NCI-H774 (cell line): ENCODE data around the gene AGBL3.

Experiments used
- DNase-seq: peaks from one replicate; lab custom pipeline; 2025; lab: John Stamatoyannopoulos, UW

Gene AGBL3

DNA sequence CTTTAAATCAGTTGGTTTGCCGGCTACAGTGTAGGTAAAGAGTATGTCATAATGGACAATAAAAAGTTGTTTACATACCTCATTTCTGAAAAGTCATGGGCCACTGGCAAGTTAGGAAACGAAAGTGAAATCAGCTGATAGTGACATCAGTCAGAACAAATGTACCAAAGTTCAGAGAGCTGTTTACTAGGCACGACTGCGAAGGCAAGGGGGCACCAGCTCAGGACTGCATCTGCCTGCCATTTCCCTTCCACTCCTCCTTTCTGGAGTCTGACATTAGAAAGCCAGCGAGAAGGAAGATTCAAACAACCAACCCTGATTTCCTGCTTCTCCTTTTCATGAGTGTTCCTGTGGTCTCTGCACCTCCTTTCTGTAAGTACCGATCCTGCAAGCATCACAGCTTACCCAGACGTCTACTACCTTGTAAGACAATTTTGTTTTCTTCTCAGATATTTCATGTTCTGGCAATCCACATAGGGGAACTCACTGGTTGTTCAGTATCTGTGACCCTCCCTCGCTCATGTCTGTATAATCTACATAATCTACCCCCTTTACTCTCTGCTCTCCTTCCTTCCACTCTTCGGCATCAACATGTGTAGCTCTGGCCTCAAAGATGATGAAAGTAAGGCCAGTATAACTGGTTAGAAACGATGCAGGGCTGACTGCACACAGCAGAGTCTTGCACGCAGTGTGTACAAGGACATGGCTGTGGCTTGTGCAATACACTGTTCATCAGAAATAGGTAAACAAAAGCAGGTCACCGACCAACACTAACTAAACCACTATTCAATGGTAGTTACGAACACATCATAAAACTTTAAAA lies 161.8 kb downstream of the AGBL3 start, which contains the start of gene TMEM140:
Gene TMEM140 (plus strand): TSS at position 174 of the 823 bp plus-strand sequence. CDS start 16,370 bp downstream, outside the sequence.
- peak; percentile 34 for DNase-seq

DNA sequence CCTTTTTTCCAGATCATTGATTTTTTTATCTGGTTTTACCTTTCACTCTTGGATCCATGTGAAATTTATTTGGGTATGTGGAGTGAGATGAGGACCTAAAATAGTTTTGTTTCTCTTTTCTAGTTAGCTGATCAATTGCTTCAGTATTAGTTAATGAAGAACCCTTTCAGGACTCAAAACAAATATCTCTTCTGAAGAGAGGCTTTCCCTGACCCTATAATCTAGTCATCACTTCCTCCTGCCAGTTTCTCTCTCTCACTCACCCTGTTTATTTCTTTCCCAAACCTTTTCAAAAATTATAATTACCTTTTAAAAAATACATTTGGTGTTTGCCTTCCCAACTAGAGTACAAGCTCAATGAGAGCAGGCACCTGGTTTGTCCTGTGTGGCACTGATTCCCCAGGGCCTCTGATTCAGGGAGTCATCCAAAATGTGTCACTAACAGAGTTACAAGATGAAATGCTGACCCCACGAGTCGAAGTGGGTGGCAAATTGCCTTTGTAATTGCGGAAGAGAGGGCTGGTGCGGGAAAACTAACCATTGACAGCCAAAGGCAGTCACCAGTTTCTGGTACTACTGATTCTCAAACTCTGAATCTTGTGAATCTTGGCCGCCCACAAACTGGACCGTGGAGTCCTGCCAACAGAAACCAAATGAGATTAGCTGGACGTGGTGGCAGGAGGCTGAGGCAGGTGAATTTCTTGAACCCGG lies 163.9 kb downstream of the AGBL3 start:
- no peak for DNase-seq

- no peak for DNase-seq
Observed at GRCh38 chr7:135151132-135151531, 164.8 kb downstream of the AGBL3 start.

DNA sequence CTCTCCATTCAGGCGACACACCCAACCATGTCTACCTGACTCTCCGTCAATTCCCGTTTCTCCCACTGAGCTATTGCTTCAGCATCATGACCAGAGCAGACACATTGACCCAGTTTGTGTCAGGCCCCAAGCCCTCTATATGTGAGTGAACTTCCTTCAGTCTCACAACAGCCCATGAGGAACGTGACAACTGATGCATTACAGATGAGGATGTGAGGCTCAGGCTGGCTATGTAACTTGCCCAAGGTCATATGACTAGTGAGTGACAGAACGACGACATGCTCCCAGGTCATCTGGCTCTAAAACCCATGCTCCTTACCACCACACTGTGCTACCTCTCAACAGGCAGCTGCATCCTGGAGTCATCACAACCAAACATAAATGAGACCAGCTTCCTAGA lies 165.2 kb downstream of the AGBL3 start:
- DNase-seq: no peak

GRCh38 chr7:135152442-135152841 lies 166.1 kb downstream of the AGBL3 start:
- no peak for DNase-seq

- no peak for DNase-seq
Observed at GRCh38 chr7:135154734-135155133, 168.4 kb downstream of the AGBL3 start.

DNA sequence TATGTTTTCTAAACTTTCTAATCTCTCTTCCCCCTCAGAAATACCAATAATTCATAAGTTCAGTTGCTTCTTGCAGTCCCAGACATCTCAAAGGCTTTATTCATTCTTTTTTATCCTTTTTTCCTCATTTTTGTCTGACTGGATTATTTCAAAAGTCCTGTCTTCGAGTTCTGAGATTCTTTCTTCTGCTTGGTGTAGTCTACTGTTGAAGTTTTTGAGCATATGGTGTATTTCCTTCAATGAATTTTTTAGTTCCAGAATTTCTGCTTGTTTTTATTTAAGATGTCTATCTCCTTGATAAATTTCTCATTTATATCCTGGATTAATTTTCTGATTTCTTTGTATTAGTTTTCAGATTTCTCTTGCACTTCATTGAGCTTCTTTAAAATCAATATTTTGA lies 170.0 kb downstream of the AGBL3 start:
- DNase-seq: no peak

GRCh38 chr7:135158141-135158655 lies 171.9 kb downstream of the AGBL3 start:
- no peak for DNase-seq

DNA sequence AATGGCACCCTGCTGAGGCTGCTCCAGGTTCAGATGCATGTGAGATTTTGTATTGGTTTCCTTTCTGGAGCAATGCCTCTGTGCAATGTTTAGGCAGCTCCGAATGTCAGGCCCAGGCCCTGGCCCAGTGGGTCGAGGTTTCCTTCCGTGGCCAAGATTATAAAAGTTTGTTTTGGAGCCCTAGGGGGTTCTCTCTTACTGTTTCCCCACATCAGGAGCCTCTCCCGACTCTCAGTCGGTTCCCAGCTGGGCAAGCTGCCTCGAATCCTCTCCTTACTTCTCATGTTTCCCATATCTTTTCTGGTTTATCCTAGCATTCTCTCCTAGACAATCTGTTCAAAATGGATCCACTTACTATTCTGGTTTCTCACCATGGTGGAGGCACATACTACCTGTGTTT lies 172.6 kb downstream of the AGBL3 start:
- no peak for DNase-seq

DNA sequence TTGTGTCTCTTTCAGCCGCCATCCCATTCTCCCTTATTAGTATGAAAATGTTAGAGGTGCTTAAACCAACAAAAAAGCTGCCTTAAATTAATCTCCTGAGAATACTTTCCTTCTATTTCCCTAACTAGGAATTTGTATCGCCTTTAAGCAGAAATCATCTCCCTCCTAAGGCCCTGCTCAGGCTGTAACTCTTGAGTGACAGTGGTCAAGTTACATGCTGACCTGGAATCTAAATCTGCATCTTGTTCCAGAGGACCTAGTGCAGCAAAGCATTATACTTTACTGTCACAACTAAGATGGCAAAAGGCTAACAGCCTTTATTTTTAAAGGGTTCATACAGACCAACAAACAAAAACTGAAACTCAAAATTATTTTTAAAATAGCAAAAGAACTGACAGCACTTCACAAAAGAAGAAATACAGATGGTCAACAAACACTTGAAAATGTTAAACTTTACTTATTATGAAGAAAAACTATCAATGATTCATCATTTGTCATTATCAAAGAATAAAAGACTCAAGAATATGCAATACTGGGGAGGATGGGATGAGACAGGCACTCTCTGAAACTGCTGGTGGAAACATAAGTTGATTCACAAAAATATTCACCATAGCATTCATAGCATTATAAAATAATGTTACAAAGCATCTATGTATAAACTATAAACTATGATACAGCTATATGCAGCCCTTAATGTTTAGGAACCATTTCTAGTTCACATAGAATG lies 173.2 kb downstream of the AGBL3 start:
- no peak for DNase-seq

DNA sequence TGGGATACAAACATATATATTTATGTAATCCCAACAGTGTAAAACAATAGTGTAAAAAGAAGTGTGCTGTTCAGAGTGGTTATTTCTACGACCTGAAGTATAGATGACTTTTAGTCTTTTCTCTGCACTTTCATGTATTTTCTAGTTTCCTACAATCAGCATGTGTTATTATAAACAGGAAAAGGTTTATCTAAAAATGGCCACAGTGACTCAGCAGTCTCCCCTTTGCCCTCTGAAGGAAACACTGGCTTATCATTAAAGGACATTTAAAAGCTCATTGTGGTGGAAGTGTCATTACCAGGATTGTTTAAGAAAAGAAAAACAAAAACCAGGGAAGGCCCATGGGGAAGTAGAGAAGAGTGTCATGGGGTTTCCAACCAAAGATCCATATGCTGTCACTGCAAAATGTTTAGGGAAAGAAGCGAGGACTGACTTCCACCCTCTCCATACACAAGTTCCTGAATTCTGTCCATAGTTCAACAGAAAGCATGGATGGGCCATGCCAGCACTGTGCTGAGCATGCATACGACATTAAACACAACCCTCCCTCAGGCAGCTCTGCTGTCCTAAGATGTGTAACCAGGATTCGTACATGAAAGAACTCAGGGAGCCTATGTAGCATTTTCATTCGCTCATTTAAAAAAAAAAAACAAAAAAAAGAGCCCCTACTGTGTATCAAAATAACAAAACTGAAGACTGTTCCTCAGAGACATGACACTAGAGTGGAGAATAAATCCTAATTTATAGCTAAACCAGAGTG lies 174.0 kb downstream of the AGBL3 start:
- no peak for DNase-seq

DNA sequence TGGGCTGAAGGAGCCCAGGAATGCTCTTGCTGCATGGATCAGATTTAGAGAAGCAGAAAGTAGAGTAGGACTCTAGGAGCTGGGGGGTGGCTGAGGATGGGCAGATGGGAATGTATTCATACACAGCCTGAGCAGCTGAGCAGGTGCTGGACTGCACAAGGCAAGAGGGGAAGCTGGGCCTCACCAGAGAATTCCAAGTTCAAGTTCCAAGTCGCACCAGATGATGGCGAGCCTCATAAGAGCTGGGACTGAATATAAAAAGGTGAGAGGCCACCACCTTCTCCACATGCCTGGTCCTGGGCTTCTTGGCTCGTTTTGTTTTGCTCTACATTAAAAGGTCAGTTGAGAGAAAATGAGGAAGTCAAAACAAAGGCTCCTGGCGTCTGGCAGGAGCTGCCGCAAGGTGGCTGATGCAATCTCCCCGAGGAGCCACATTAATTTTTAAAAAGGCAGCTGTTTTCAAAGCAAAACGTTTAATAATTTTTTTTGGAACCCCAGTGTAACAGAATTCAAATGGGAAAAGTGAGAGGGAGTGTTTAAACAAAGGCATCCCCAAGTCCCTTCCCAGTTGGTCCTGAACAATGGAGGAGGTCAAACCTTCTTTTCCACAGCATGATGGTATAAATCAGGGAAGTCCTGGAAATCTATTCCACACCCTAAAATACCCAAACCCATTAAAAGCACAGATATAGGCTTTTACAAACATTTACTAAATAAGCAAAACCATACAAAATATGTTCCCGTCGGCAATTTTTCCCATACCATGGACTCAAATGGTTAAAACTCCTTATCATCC lies 174.7 kb downstream of the AGBL3 start:
- DNase-seq: no peak

DNA sequence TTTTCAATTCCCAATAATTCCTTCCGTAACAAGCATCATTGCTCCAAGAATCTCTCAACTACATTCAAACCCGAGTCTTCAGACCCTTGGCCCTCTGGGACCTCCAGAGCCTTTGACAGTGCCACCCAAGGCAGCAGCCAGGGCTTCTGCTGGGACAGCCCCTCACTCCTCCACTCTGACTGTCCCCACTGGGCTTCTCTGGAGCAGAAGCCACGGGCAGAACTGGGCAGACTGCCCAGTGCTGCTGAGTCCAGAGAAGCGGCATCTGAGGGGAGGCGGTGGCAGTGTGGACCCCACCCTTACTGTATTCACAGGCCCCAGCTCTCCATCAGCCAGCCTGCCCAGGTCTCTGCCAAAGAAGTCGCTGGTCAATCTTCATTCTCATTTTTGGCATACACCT lies 175.4 kb downstream of the AGBL3 start:
- DNase-seq: no peak

- DNase-seq: no peak
Observed at GRCh38 chr7:135162382-135163001, 176.2 kb downstream of the AGBL3 start.

DNA sequence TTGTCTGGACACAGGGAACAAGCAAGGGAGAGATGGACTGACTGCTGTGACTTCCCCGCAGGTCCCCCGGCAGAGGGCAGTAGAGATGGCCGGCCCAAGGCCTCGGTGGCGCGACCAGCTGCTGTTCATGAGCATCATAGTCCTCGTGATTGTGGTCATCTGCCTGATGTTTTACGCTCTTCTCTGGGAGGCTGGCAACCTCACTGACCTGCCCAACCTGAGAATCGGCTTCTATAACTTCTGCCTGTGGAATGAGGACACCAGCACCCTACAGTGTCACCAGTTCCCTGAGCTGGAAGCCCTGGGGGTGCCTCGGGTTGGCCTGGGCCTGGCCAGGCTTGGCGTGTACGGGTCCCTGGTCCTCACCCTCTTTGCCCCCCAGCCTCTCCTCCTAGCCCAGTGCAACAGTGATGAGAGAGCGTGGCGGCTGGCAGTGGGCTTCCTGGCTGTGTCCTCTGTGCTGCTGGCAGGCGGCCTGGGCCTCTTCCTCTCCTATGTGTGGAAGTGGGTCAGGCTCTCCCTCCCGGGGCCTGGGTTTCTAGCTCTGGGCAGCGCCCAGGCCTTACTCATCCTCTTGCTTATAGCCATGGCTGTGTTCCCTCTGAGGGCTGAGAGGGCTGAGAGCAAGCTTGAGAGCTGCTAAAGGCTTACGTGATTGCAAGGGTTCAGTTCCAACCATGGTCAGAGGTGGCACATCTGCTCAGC lies 178.2 kb downstream of the AGBL3 start:
- no peak for DNase-seq

GRCh38 chr7:135165862-135166261 lies 179.6 kb downstream of the AGBL3 start:
- DNase-seq: no peak

DNA sequence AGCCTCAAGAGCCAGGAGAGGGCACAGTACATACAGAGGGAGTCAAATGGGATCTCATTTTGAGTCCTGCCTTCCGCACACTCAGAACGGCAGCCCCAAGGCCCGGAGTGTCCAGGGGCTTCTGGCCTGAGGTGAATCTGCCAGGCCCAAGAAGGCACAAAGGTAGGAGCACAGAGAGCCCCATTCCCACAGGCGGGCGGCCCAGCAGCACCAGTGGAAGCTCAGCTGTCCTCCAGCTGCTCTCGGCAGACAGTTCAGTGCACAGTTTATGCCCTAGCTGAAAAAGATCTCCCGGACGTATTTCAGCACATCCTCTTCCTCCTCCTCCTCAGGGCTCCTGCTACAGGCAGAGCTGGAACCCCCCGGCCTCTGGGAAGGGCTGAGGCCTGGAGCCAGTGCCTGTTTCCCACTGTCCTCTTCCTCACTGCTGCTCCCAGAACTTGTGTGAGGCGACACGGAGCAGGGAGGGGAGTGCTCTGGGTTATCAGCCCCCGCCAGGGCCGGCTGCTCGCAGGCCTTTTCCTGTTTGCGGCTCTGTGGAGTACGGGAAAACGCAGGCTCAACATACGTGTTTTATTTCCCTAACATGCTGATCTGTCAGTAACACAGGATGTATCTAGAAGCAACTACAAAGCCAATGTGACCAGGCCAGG lies 180.2 kb downstream of the AGBL3 start:
- no peak for DNase-seq

DNA sequence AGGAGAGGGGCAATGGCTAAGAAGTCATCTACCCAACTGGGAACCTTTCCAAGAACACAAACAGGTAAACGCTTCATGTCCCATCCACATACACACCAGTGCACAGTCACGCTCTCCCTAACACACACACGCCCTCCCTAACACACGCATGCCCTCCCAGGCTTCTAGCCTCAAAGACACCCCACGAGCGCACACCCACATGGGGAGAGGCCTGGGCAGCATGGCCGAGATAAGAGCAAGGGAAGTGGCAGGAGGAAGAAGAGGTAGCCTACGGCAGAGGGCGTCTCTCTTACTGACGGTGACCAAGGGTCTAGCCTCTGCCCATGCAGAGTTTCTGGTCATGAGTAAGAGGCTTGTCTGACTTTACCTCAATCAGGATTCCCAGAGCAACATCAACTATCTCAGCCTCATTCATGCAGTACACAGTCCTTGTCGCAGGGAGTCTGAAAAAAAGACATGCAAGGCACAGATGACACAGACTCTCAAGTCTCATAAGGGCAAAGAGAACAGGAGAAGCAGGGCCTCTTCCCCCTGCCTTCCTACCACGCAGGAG lies 181.1 kb downstream of the AGBL3 start:
- DNase-seq: no peak

GRCh38 chr7:135168001-135168400 lies 181.7 kb downstream of the AGBL3 start:
- no peak for DNase-seq
